HEK293 (cell line): ENCODE measurements around the gene TSPAN11.

Experiments used
- CTCF ChIA-PET: fragments of 350-600 bp; formaldehyde crosslinking; extraction: SDS; loops from one replicate; lab custom pipeline; 2021; ENCODE audit warnings: antibody characterized with exemption; lab: Yijun Ruan, JAX
- POLR2A ChIA-PET: fragments of 300-600 bp; formaldehyde crosslinking; extraction: SDS; loops from one replicate; lab custom pipeline; 2020; ENCODE audit warnings: antibody characterized with exemption, inconsistent platforms; lab: Yijun Ruan, JAX
- H3K27ac ChIP-seq: fragments of 200-500 bp; sonication (Bioruptor generic); 2 replicates; pipeline ENCODE4 v1.5.1; 2014; ENCODE audit warnings: low read depth, low read length, control low read depth, inconsistent platforms; ENCODE audit errors: extremely low read depth
- H3K36me3 ChIP-seq, 2 experiments: fragments of 200-500 bp in 1 of 2; sonication (Bioruptor generic) in 1 of 2; 1 replicate in 1 of 2; 2 replicates in 1 of 2; pipeline ENCODE4 v1.5.1; 2014 to 2017; ENCODE audit warnings: inconsistent platforms in 2 of 2, low read length in 2 of 2; ENCODE audit not compliant: control insufficient read depth in 2 of 2, insufficient read depth in 1 of 2
- H3K4me1 ChIP-seq: fragments of 200-500 bp; sonication (Bioruptor generic); 2 replicates; pipeline ENCODE4 v1.5.1; 2014; ENCODE audit warnings: mild to moderate bottlenecking, low read length, inconsistent platforms; ENCODE audit not compliant: control insufficient read depth, insufficient read depth
- H3K4me3 ChIP-seq: 2 replicates; pipeline ENCODE4 v1.5.1; 2011; ENCODE audit warnings: low read depth, mild to moderate bottlenecking, control low read depth, low read length, moderate library complexity
- H3K9me3 ChIP-seq: fragments of 200-500 bp; sonication (Bioruptor generic); 2 replicates; pipeline ENCODE4 v1.5.1; 2014; ENCODE audit warnings: low read depth, low read length, inconsistent platforms; ENCODE audit not compliant: control insufficient read depth, insufficient read depth
- BCL11A ChIP-seq: fragments of 450-650 bp; formaldehyde crosslinking; IDR thresholded peaks from 2 replicates; pipeline ENCODE4 v1.5.1; 2016; ENCODE audit warnings: low read depth, missing biosample characterization, missing genetic modification characterization
- KLF1 ChIP-seq: fragments of 450-650 bp; formaldehyde crosslinking; IDR thresholded peaks from 2 replicates; pipeline ENCODE4 v1.5.1; 2016; ENCODE audit warnings: missing biosample characterization, missing genetic modification characterization
- KLF17 ChIP-seq: fragments of 450-650 bp; formaldehyde crosslinking; IDR thresholded peaks from 2 replicates; pipeline ENCODE4 v1.5.1; 2016; ENCODE audit warnings: missing biosample characterization, missing genetic modification characterization
- OSR2 ChIP-seq: fragments of 450-650 bp; formaldehyde crosslinking; IDR thresholded peaks from 2 replicates; pipeline ENCODE4 v1.5.1; 2016; ENCODE audit warnings: missing biosample characterization, missing genetic modification characterization
- OVOL3 ChIP-seq: fragments of 450-650 bp; formaldehyde crosslinking; IDR thresholded peaks from 2 replicates; pipeline ENCODE4 v1.5.1; 2016; ENCODE audit warnings: missing biosample characterization, missing genetic modification characterization
- SCRT2 ChIP-seq: fragments of 450-650 bp; formaldehyde crosslinking; IDR thresholded peaks from 2 replicates; pipeline ENCODE4 v1.5.1; 2016; ENCODE audit warnings: missing biosample characterization, missing genetic modification characterization
- SP3 ChIP-seq: fragments of 450-650 bp; formaldehyde crosslinking; IDR thresholded peaks from 2 replicates; pipeline ENCODE4 v1.5.1; 2016; ENCODE audit warnings: missing biosample characterization, missing genetic modification characterization
- ZBTB20 ChIP-seq: fragments of 450-650 bp; formaldehyde crosslinking; IDR thresholded peaks from 2 replicates; pipeline ENCODE4 v1.5.1; 2016; ENCODE audit warnings: missing biosample characterization, missing genetic modification characterization
- ZBTB8A ChIP-seq: fragments of 450-650 bp; formaldehyde crosslinking; IDR thresholded peaks from 2 replicates; pipeline ENCODE4 v1.5.1; 2016; ENCODE audit warnings: missing biosample characterization, missing genetic modification characterization
- ZFP69B ChIP-seq: fragments of 450-650 bp; formaldehyde crosslinking; IDR thresholded peaks from 2 replicates; pipeline ENCODE4 v1.5.1; 2016; ENCODE audit warnings: missing biosample characterization, missing genetic modification characterization
- ZNF146 ChIP-seq: fragments of 450-650 bp; formaldehyde crosslinking; IDR thresholded peaks from 2 replicates; pipeline ENCODE4 v1.5.1; 2016; ENCODE audit warnings: missing biosample characterization, missing genetic modification characterization
- ZNF16 ChIP-seq: fragments of 450-650 bp; formaldehyde crosslinking; IDR thresholded peaks from 2 replicates; pipeline ENCODE4 v1.5.1; 2016; ENCODE audit warnings: low read depth, missing biosample characterization, missing genetic modification characterization
- ZNF19 ChIP-seq: fragments of 450-650 bp; formaldehyde crosslinking; IDR thresholded peaks from 2 replicates; pipeline ENCODE4; 2016; ENCODE audit warnings: missing biosample characterization, missing genetic modification characterization, low read depth
- ZNF302 ChIP-seq: fragments of 450-650 bp; formaldehyde crosslinking; IDR thresholded peaks from 2 replicates; pipeline ENCODE4 v1.5.1; 2016; ENCODE audit warnings: missing biosample characterization, missing genetic modification characterization, low read depth
- ZNF37A ChIP-seq: fragments of 450-650 bp; IDR thresholded peaks from 2 replicates; pipeline ENCODE4 v1.5.1; 2018; ENCODE audit warnings: missing biosample characterization, missing genetic modification characterization
- ZNF473 ChIP-seq: fragments of 450-650 bp; formaldehyde crosslinking; IDR thresholded peaks from 2 replicates; pipeline ENCODE4 v1.5.1; 2017; ENCODE audit warnings: missing biosample characterization, missing genetic modification characterization
- ZNF571 ChIP-seq: fragments of 450-650 bp; formaldehyde crosslinking; IDR thresholded peaks from 2 replicates; pipeline ENCODE4 v1.5.0; 2017; ENCODE audit warnings: missing biosample characterization, missing genetic modification characterization
- ZNF596 ChIP-seq: fragments of 450-650 bp; IDR thresholded peaks from 2 replicates; pipeline ENCODE4 v1.5.0; 2018; ENCODE audit warnings: missing biosample characterization, mild to moderate bottlenecking, missing genetic modification characterization, moderate library complexity
- ZNF624 ChIP-seq: fragments of 450-650 bp; formaldehyde crosslinking; IDR thresholded peaks from 2 replicates; pipeline ENCODE4 v1.5.1; 2017; ENCODE audit warnings: missing biosample characterization, missing genetic modification characterization
- ZNF658 ChIP-seq: fragments of 450-650 bp; formaldehyde crosslinking; IDR thresholded peaks from 2 replicates; pipeline ENCODE4; 2016; ENCODE audit warnings: missing biosample characterization, missing genetic modification characterization
- TF ChIP-seq, protein P1 (sequence below): fragments of 450-650 bp; formaldehyde crosslinking; IDR thresholded peaks from 2 replicates; pipeline ENCODE4 v1.5.1; 2016; ENCODE audit warnings: missing biosample characterization, missing genetic modification characterization, low read depth
- TF ChIP-seq, protein P2 (sequence below): fragments of 450-650 bp; formaldehyde crosslinking; IDR thresholded peaks from 2 replicates; pipeline ENCODE4 v1.5.1; 2017; ENCODE audit warnings: missing biosample characterization, missing genetic modification characterization

TSPAN11 gene

DNA sequence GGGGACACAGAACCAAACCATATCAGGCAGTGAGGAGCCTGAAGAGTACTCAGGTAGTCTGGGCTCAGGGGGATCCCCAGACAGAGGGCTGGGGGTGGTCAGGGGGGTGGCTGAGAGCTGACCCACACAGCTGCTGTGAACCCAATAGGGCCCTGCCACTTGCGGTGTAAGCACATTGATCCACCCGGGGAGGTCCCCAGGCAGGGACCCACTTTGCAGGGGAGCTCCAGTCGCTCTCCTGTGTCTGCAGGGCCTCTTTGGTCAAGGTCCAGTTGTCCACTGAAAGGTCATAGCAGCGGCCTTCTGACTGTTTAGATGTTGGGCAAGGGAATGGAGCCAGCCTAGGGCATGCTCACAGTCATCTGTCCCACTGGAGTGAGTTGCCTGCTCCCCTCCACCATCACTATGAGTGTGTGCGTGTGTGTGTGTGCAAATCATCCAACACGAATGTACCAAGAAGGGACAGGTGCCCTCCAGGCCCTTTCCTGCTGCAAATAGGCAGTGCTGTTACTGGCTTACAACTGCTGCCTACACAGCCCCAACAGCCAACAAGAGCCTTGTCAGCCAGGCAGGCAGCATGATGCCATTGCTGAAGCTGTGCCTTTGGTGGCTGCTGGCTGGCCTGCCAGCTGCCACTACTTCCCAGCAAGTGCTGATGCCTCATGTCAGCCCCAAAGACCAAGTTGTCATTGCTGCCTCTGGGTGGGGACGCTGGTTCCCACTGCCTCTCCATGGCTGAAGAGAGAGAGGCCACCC is 71.3 kb downstream of the TSPAN11 start (continued):
- TF ChIP-seq, protein P1, sequence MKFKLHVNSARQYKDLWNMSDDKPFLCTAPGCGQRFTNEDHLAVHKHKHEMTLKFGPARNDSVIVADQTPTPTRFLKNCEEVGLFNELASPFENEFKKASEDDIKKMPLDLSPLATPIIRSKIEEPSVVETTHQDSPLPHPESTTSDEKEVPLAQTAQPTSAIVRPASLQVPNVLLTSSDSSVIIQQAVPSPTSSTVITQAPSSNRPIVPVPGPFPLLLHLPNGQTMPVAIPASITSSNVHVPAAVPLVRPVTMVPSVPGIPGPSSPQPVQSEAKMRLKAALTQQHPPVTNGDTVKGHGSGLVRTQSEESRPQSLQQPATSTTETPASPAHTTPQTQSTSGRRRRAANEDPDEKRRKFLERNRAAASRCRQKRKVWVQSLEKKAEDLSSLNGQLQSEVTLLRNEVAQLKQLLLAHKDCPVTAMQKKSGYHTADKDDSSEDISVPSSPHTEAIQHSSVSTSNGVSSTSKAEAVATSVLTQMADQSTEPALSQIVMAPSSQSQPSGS = no peak
- TF ChIP-seq KLF1 (tag by site-specific recombination) (no peak), ZNF37A (no peak)

DNA sequence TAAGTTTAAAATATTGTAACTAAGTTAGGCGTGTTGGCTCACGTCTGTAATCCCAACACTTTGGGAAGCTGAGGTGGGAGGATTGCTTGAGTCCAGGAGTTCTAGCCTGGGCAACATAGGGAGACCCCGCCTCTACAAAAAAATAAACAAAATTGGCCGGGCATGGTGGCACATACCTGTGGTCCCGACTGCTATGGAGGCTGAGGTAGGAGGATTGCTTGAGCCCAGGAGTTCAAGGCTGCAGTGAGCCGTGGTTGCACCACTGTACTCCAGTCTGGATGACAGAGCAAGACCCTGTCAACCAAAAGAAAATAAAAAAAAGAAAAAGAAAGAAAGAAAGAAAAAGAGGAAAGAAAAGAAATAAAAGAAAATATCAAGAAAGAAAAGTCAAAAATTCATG is 72.5 kb downstream of the TSPAN11 start:
- H3K4me3 ChIP-seq = no peak overlapping the region
- CTCF ChIA-PET = no interaction called here
- no peaks in the 10 kb centered on the region for H3K4me1 ChIP-seq
- H3K36me3 ChIP-seq = no peaks in the 10 kb centered on the region
- POLR2A ChIA-PET = interaction anchor here (0.8 kb wide), 1 partner anchor 12 kb away, joined by 3 read pairs; no protein-coding TSS in a partner anchor
- H3K27ac ChIP-seq = no peak overlapping the region
- TF ChIP-seq ZNF473 (tag by site-specific recombination) (no peak), ZNF302 (tag by site-specific recombination) (no peak), BCL11A (tag by site-specific recombination) (no peak), SP3 (no peak), ZBTB20 (tag by site-specific recombination) (no peak), ZNF146 (no peak), ZNF16 (tag by site-specific recombination) (no peak), ZFP69B (tag by site-specific recombination) (no peak), ZNF658 (tag by site-specific recombination) (no peak), ZNF571 (no peak), ZNF19 (tag by site-specific recombination) (no peak), OSR2 (no peak), OVOL3 (tag by site-specific recombination) (no peak), ZBTB8A (no peak)
- no peaks in the 10 kb centered on the region for H3K9me3 ChIP-seq

GRCh38 chr12:30999723-31000122 is 73.2 kb downstream of the TSPAN11 start:
- CTCF ChIA-PET = interaction anchor here (1.8 kb wide), 1 partner anchor 13 kb away, joined by 7 read pairs; no protein-coding TSS in a partner anchor
- no peaks in the 10 kb centered on the region for H3K9me3 ChIP-seq
- POLR2A ChIA-PET = interaction anchor here (0.8 kb wide), 1 partner anchor 12 kb away, joined by 3 read pairs; no protein-coding TSS in a partner anchor
- H3K27ac ChIP-seq = no peak overlapping the region
- no peaks in the 10 kb centered on the region for H3K4me1 ChIP-seq
- TF ChIP-seq, protein P2, sequence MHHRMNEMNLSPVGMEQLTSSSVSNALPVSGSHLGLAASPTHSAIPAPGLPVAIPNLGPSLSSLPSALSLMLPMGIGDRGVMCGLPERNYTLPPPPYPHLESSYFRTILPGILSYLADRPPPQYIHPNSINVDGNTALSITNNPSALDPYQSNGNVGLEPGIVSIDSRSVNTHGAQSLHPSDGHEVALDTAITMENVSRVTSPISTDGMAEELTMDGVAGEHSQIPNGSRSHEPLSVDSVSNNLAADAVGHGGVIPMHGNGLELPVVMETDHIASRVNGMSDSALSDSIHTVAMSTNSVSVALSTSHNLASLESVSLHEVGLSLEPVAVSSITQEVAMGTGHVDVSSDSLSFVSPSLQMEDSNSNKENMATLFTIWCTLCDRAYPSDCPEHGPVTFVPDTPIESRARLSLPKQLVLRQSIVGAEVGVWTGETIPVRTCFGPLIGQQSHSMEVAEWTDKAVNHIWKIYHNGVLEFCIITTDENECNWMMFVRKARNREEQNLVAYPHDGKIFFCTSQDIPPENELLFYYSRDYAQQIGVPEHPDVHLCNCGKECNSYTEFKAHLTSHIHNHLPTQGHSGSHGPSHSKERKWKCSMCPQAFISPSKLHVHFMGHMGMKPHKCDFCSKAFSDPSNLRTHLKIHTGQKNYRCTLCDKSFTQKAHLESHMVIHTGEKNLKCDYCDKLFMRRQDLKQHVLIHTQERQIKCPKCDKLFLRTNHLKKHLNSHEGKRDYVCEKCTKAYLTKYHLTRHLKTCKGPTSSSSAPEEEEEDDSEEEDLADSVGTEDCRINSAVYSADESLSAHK (tag by site-specific recombination) = no peak
- TF ChIP-seq KLF17 = no peak
- no peak for TF ChIP-seq ZNF624 (tag by site-specific recombination)
- no peak for TF ChIP-seq ZNF596 (tag by site-specific recombination)
- peak; percentile 37; the same call in 1 of the 2 replicates for TF ChIP-seq SCRT2 (tag by site-specific recombination)
- no peaks in the 10 kb centered on the region for H3K36me3 ChIP-seq
- H3K4me3 ChIP-seq = no peak overlapping the region
